HEK293T (cell line): Measurements from ENCODE around the gene HS6ST2.
A peak's percentile ranks its signal among the peaks of the same experiment; 100 is the strongest.
"Not testable (repeated sequence)": the region's sequence is repeated elsewhere in the genome, so short reads cannot be mapped to it uniquely, and the experiment has no call there.

ENCODE experiments used
- CTCF ChIA-PET: fragments of 350-600 bp; formaldehyde crosslinking; extraction: SDS; loops from one replicate; lab custom pipeline; 2021; ENCODE audit warnings: antibody characterized with exemption, inconsistent platforms; lab: Yijun Ruan, JAX
- POLR2A ChIA-PET: fragments of 350-600 bp; formaldehyde crosslinking; extraction: SDS; loops from one replicate; lab custom pipeline; 2020; ENCODE audit warnings: antibody characterized with exemption, inconsistent platforms; lab: Yijun Ruan, JAX
- DNase-seq: peaks from one replicate; pipeline ENCODE4 v3.0.0; 2012; ENCODE audit warnings: mixed read lengths; ENCODE audit errors: extremely low spot score
- ARNT ChIP-seq: fragments of 450-650 bp; IDR thresholded peaks from 2 replicates; pipeline ENCODE4 v1.6.1; 2017; ENCODE audit warnings: mild to moderate bottlenecking
- BHLHE40 ChIP-seq: fragments of 450-650 bp; IDR thresholded peaks from 2 replicates; pipeline ENCODE4 v1.6.1; 2016; ENCODE audit warnings: mild to moderate bottlenecking, moderate library complexity, borderline replicate concordance
- CTBP1 ChIP-seq: fragments of 450-650 bp; IDR thresholded peaks from 2 replicates; pipeline ENCODE4 v1.6.1; 2016; ENCODE audit warnings: borderline replicate concordance
- ELF4 ChIP-seq: fragments of 450-650 bp; IDR thresholded peaks from 2 replicates; pipeline ENCODE4 v1.6.1; 2017; ENCODE audit warnings: antibody characterized with exemption
- FOXA1 ChIP-seq: fragments of 450-650 bp; IDR thresholded peaks from 2 replicates; pipeline ENCODE4 v1.6.1; 2016; ENCODE audit warnings: mild to moderate bottlenecking
- FOXK2 ChIP-seq: fragments of 450-650 bp; IDR thresholded peaks from 2 replicates; pipeline ENCODE4 v1.6.1; 2016; ENCODE audit warnings: mild to moderate bottlenecking
- FOXM1 ChIP-seq: fragments of 450-650 bp; IDR thresholded peaks from 2 replicates; pipeline ENCODE4 v1.6.1; 2017; ENCODE audit warnings: mild to moderate bottlenecking, borderline replicate concordance
- HDGF ChIP-seq: fragments of 450-650 bp; IDR thresholded peaks from 2 replicates; pipeline ENCODE4 v1.6.1; 2017; ENCODE audit warnings: antibody characterized with exemption, borderline replicate concordance
- L3MBTL2 ChIP-seq: fragments of 450-650 bp; conservative IDR thresholded peaks from 2 replicates; pipeline ENCODE4 v1.6.1; 2016; ENCODE audit warnings: mild to moderate bottlenecking
- LEF1 ChIP-seq: fragments of 450-650 bp; IDR thresholded peaks from 2 replicates; pipeline ENCODE4 v1.6.1; 2017; ENCODE audit warnings: mild to moderate bottlenecking, borderline replicate concordance
- NFRKB ChIP-seq: fragments of 450-650 bp; IDR thresholded peaks from 2 replicates; pipeline ENCODE4 v1.6.1; 2016; ENCODE audit warnings: mild to moderate bottlenecking, moderate library complexity
- SP1 ChIP-seq: fragments of 450-650 bp; IDR thresholded peaks from 2 replicates; pipeline ENCODE4 v1.6.1; 2017
- SUZ12 ChIP-seq: fragments of 450-650 bp; IDR thresholded peaks from 2 replicates; pipeline ENCODE4 v1.6.1; 2016; ENCODE audit warnings: mild to moderate bottlenecking
- TARDBP ChIP-seq: fragments of 450-650 bp; IDR thresholded peaks from 2 replicates; pipeline ENCODE4 v1.6.1; 2016
- ZNF384 ChIP-seq: fragments of 450-650 bp; IDR thresholded peaks from 2 replicates; pipeline ENCODE4 v1.6.1; 2016
- TF ChIP-seq, protein P1 (sequence below): fragments of 450-650 bp; IDR thresholded peaks from 2 replicates; pipeline ENCODE4 v1.6.1; 2016

HS6ST2 gene

DNA sequence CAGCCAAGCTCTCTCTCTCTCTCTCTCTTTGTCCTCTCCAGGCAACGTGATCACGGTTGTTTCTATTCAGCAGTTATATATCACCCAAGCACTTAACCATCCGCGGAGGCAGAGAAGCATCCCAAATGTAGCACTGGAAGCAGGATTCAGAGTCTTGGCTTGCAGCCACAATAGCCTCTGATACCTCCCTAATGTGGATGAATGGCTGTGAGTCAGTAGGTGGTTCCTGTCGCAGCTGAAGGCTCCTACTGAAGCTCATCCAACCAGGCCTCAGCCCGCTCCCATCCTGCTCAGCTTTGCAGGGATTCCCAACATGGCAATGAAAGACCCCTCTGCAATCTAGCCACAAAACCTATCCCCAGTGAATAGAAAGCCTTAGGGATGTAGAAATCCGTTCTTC lies 5.1 kb downstream of the HS6ST2 start:
- TF ChIP-seq SP1 (no peak), HDGF (no peak), FOXM1 (no peak), L3MBTL2 (no peak), NFRKB (no peak), BHLHE40 (no peak), ELF4 (no peak), CTBP1 (no peak), SUZ12 (no peak), TARDBP (no peak)
- CTCF ChIA-PET = no interaction called here
- POLR2A ChIA-PET = no interaction called here
- DNase-seq = no peak

DNA sequence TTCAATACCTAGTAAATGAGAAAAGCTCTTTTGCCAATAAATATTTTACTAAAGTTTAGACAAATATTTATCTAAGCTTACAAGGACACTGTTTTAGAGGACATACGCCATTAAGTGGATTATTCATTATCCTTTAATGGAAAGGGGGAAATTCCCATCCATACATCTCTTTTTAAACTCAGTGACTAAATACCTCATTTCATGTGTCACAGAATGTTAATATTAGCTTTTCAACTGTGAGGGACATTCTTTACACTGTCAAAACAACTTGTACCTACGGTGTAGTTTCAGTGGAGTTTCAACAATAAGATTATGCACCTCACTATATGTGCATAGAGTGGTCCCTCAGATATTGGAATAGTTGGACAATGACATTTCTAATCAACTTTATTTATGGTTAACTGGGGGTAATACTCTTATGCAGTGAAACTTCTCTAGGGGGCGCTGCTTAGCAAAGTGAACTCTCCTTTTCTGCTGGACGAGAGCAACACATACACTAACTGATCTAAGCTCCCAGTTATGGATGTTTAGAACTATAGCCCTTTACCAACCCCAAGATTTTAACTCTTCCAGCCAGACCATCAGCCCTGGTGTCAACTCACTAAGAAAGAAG lies 9.7 kb downstream of the HS6ST2 start:
- TF ChIP-seq, protein P1, sequence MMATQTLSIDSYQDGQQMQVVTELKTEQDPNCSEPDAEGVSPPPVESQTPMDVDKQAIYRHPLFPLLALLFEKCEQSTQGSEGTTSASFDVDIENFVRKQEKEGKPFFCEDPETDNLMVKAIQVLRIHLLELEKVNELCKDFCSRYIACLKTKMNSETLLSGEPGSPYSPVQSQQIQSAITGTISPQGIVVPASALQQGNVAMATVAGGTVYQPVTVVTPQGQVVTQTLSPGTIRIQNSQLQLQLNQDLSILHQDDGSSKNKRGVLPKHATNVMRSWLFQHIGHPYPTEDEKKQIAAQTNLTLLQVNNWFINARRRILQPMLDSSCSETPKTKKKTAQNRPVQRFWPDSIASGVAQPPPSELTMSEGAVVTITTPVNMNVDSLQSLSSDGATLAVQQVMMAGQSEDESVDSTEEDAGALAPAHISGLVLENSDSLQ = peak; percentile 76
- no peak for TF ChIP-seq FOXM1
- POLR2A ChIA-PET = interaction anchor here (1.3 kb wide), 1 partner anchor 9 kb away, joined by 5 read pairs; the partner anchor contains the start of gene HS6ST2
- peak; percentile 50 for DNase-seq
- CTCF ChIA-PET = interaction anchor here (0.6 to 1.8 kb wide), 14 partner anchors 8 to 1320 kb away, joined by 3 to 9 read pairs (median 3); partner anchors contain the start of gene HS6ST2

DNA sequence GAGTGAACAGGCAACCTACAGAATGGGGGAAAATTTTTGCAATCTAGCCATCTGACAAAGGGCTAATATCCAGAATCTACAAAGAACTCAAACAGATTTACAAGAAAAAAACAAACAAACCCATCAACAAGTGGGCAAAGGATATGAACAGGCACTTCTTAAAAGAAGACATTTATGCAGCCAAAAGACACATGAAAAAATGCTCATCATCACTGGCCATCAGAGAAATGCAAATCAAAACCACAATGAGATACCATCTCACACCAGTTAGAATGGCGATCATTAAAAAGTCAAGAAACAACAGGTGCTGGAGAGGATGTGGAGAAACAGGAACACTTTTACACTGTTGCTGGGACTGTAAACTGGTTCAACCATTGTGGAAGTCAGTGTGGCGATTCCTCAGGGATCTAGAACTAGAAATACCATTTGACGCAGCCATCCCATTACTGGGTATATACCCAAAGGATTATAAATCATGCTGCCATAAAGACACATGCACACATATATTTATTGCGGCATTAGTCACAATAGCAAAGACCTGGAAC lies 13.3 kb downstream of the HS6ST2 start:
- CTCF ChIA-PET, POLR2A ChIA-PET: not testable (repeated sequence)

DNA sequence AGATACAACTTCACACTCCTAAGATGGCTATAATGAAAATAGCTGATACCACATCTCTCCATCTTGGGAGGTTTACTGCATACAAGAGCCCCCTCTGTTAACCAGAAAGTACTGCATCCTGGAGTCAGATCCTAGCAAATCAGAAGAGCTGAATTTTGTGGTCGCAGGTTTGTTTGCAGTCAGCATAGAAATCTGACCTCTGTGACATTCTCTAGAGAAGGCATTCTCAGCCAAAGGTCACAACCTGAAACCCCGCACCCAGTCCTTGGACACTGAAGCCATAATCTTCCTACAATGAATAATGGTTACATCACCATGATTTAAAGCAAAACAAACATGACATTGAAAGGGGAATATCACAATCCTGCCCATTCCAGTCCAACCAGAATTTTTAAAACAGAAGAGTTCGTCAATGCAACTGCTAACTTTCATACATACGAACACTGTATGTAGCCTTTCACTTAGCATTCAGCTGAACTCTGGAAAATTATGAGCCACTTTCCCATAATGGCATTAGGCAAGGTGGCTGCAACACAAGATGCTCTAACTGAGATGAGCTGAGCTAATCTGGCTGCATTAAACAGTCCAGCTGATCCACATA lies 17.6 kb downstream of the HS6ST2 start:
- CTCF ChIA-PET = interaction anchor here (0.6 to 1.3 kb wide), 5 partner anchors 8 to 449 kb away, joined by 3 to 6 read pairs (median 3); no protein-coding TSS in a partner anchor
- DNase-seq = peak; percentile 60
- POLR2A ChIA-PET = interaction anchor here (1.2 to 1.7 kb wide), 2 partner anchors 16 to 18 kb away, joined by 3 to 4 read pairs; partner anchors contain the start of gene HS6ST2
- TF ChIP-seq CTBP1 (no peak), NFRKB (no peak), LEF1 (no peak), ELF4 (no peak), ZNF384 (no peak), HDGF (no peak), TARDBP (no peak), ARNT (no peak), SUZ12 (no peak), FOXM1 (no peak), FOXA1 (no peak)

More for the DNA sequence above, 13.3 kb downstream of the HS6ST2 start:
- DNase-seq = not testable (repeated sequence)

DNA sequence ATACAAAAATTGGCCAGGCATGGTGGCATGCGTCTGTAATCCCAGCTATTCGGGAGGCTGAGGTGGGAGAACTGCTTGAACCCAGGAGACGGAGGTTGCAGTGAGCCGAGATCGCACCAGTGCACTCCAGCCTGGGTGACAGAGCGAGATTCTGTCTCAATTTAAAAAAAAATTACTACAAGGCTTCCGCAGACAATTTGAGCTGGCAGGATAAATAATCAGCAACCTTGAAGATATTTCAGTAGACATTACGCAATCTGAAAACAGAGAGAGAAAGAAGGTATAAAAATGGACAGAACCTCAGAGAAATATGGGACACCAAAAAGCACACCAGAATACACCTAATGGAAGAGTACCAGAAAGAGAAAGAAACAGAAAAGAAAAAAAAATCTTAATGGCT lies 25.3 kb downstream of the HS6ST2 start:
- TF ChIP-seq FOXK2 = no peak
- no peak for TF ChIP-seq NFRKB
- TF ChIP-seq LEF1 = no peak
- TF ChIP-seq HDGF = no peak
- TF ChIP-seq, protein P1 = no peak
- TF ChIP-seq SP1 = no peak
- no peak for TF ChIP-seq CTBP1
- ChIA-PET POLR2A (no interaction called here), CTCF (interaction anchor here (1.2 to 2.0 kb wide), 2 partner anchors 15 to 16 kb away, joined by 3 to 6 read pairs; no protein-coding TSS in a partner anchor)
- no peak for DNase-seq

DNA sequence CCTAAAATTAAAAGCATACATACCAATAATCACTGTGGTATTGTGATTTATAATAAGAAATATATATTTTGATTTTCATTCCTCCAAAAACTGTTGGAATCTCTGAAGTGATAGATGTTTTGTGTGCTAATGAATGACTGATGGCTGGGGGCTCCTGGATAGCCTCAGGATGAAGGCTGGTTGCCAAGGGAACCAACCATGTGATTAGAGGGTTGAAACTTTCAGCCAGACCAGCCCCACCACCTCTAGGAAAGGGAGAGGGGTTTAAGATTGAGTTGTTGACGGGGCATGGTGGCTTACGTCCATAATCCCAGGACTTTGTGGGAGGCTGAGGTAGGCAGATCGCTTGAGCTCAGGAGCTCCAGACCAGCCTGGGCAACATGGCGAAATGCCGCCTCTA lies 34.0 kb downstream of the HS6ST2 start:
- no peak for DNase-seq
- POLR2A ChIA-PET = no interaction called here
- no peak for TF ChIP-seq BHLHE40
- no peak for TF ChIP-seq CTBP1
- no peak for TF ChIP-seq FOXM1
- no peak for TF ChIP-seq LEF1
- TF ChIP-seq ZNF384 = no peak
- TF ChIP-seq FOXK2 = no peak
- TF ChIP-seq, protein P1 = no peak
- no peak for TF ChIP-seq TARDBP
- no peak for TF ChIP-seq ARNT
- no peak for TF ChIP-seq FOXA1
- CTCF ChIA-PET = no interaction called here
